K562 (cell line): Measurements from ENCODE around the gene SGCG. TPM values are rescaled to one million over a fixed set of nuclear protein-coding genes. Genes with fewer than 3 reads are reported as not detected.

Experiments
- ATAC-seq: fragments of 200-7000 bp; cut with Tn5 transposase; 3 replicates; pipeline ENCODE4 v1.9.1; 2020; ENCODE audit warnings: moderate library complexity
- Bru-seq: library from RNA; stranded (reverse); fragments of 400-500 nt; gene quantifications from one replicate; lab custom pipeline; 2021; lab: Mats Ljungman, UMichigan
- BruChase-seq, 2 experiments: library from RNA; stranded (reverse); fragments of 400-500 nt; gene quantifications; one replicate each; lab custom pipeline; 2021; lab: Mats Ljungman, UMichigan
- BruUV-seq: library from RNA; stranded (reverse); fragments of 400-500 nt; replicated peaks from 2 replicates; lab custom pipeline; 2021; lab: Mats Ljungman, UMichigan
- CTCF ChIA-PET: fragments of 300-600 bp; formaldehyde crosslinking; extraction: SDS; loops from one replicate; lab custom pipeline; 2021; ENCODE audit warnings: low intra/inter-chr PET ratio; lab: Yijun Ruan, JAX
- POLR2A ChIA-PET: fragments of 300-600, 350-650 bp; sonication (Branson Sonifier 250); formaldehyde crosslinking; extraction: SDS; loops from one replicate; lab custom pipeline; 2021; ENCODE audit warnings: antibody characterized with exemption, inconsistent platforms; lab: Yijun Ruan, JAX
- DNase-seq, 4 experiments: peaks; one replicate each; pipeline versions ENCODE4 v3.0.0 to v3.0.0-alpha.2; 2011 to 2018; ENCODE audit warnings: low spot score in 3 of 4, mixed read lengths in 3 of 4; ENCODE audit errors: extremely low read depth in 1 of 4
- FAIRE-seq: peaks from 2 replicates; lab custom pipeline; 2011; peaks lifted over from hg19 to GRCh38; lab: Jason Lieb, UNC
- H2AFZ ChIP-seq: 2 replicates; pipeline ENCODE4 v1.6.0; 2011; ENCODE audit warnings: low read depth, low read length, control low read depth, inconsistent platforms
- H3K27ac ChIP-seq: fragments of 200-600 bp; 3 replicates; pipeline ENCODE4 v1.8.0; 2011; ENCODE audit warnings: low read depth, mild to moderate bottlenecking, control low read depth, inconsistent platforms, low read length, moderate library complexity, mixed read lengths; ENCODE audit errors: extremely low read depth
- H3K27me3 ChIP-seq, 2 experiments: fragments of 300-600 bp in 1 of 2; 2 replicates in 1 of 2; 3 replicates in 1 of 2; pipeline versions ENCODE4 v1.6.0 to v1.8.0; 2011; ENCODE audit warnings: inconsistent platforms in 2 of 2, low read length in 2 of 2, mild to moderate bottlenecking in 1 of 2, mixed read lengths in 1 of 2, moderate library complexity in 1 of 2; ENCODE audit not compliant: control insufficient read depth in 2 of 2, insufficient read depth in 2 of 2
- H3K36me3 ChIP-seq: fragments of 300-600 bp; 3 replicates; pipeline ENCODE4 v1.8.0; 2011; ENCODE audit warnings: mild to moderate bottlenecking, low read length, inconsistent platforms; ENCODE audit not compliant: control insufficient read depth, insufficient read depth
- H3K4me1 ChIP-seq, 2 experiments: fragments of 200-600 bp in 1 of 2; replicated peaks in 1 of 2; 2 replicates in 1 of 2; 3 replicates in 1 of 2; pipeline versions ENCODE4 v1.5.1 to v1.8.0; 2011; ENCODE audit warnings: inconsistent platforms in 2 of 2, low read length in 2 of 2, mild to moderate bottlenecking in 1 of 2, mixed read lengths in 1 of 2, moderate library complexity in 1 of 2; ENCODE audit not compliant: control insufficient read depth in 2 of 2, insufficient read depth in 2 of 2
- H3K4me2 ChIP-seq: 2 replicates; pipeline ENCODE4 v1.6.1; 2011; ENCODE audit warnings: low read length, control low read depth, inconsistent platforms, mixed read lengths; ENCODE audit not compliant: insufficient read depth
- H3K4me3 ChIP-seq: fragments of 200-600 bp; sonication (generic), shearing (Covaris generic); 2 replicates; pipeline ENCODE4 v1.5.1; 2016; ENCODE audit warnings: control low read depth, inconsistent platforms
- H3K79me2 ChIP-seq: fragments of 200-600 bp; 3 replicates; pipeline ENCODE4 v1.8.0; 2011; ENCODE audit warnings: low read length, inconsistent platforms; ENCODE audit not compliant: control insufficient read depth, insufficient read depth
- H3K9ac ChIP-seq, 2 experiments: 2 replicates each; pipeline versions ENCODE4 v1.6.0 to v1.6.1; 2011; ENCODE audit warnings: low read depth in 2 of 2, low read length in 2 of 2, control low read depth in 1 of 2, inconsistent platforms in 1 of 2, mild to moderate bottlenecking in 1 of 2, mixed read lengths in 1 of 2; ENCODE audit not compliant: insufficient read depth in 1 of 2
- H3K9me1 ChIP-seq: one replicate; pipeline ENCODE4 v1.6.0; 2011; ENCODE audit warnings: inconsistent platforms, mild to moderate bottlenecking, low read length, moderate library complexity; ENCODE audit not compliant: control insufficient read depth, insufficient read depth
- H3K9me3 ChIP-seq: replicated peaks from 2 replicates; pipeline ENCODE4 v1.5.1; 2011; ENCODE audit warnings: low read depth, low read length, inconsistent platforms; ENCODE audit not compliant: control insufficient read depth, insufficient read depth
- H4K20me1 ChIP-seq: replicated peaks from 2 replicates; pipeline ENCODE4 v1.6.1; 2011; ENCODE audit warnings: low read length, inconsistent platforms, mixed read lengths; ENCODE audit not compliant: control insufficient read depth, insufficient read depth
- SMARCC2 ChIP-seq: fragments of 450-650 bp; IDR thresholded peaks from 2 replicates; pipeline ENCODE4 v1.6.1; 2017; ENCODE audit warnings: antibody characterized with exemption, moderate library complexity, mild to moderate bottlenecking, low read depth
- ZBTB11 ChIP-seq, 3 experiments: fragments of 200-800 bp in 1 of 3; fragments of 250-450 bp in 1 of 3; fragments of 450-650 bp in 1 of 3; sonication (Bioruptor Pico) in 1 of 3; sonication (Bioruptor generic) in 1 of 3; formaldehyde crosslinking in 1 of 3; IDR thresholded peaks; 2 replicates each; pipeline versions ENCODE4 v1.6.1 to v1.8.0; 2016 to 2022; ENCODE audit warnings: mild to moderate bottlenecking in 2 of 3, missing genetic modification characterization in 2 of 3, missing compliant biosample characterization in 1 of 3, moderate library complexity in 1 of 3
- WGBS: fragments of 100-300 bp; shearing (Covaris generic); methylation state at CpG from one replicate; pipeline ENCODE4 v1.1.6; 2016; ENCODE audit warnings: low coverage, mixed read lengths; ENCODE audit not compliant: insufficient coverage; ENCODE audit errors: missing lambda C conversion rate; 5-methylcytosine and 5-hydroxymethylcytosine counted together
- in situ Hi-C: fragments of 300-500 bp; cut with MboI; formaldehyde crosslinking; loops from 4 replicates; pipeline ENCODE4 v1.15.0; 2018; ENCODE audit warnings: inconsistent platforms, mixed read lengths
- intact Hi-C: fragments of 100-400 bp; cut with micrococcal nuclease; formaldehyde crosslinking; loops from 2 replicates; pipeline ENCODE4 v1.14.2; 2022
- long read RNA-seq, 3 experiments: library from polyadenylated mRNA in 2 of 3; library from RNA in 1 of 3; unstranded in 2 of 3; stranded (forward) in 1 of 3; transcript quantifications; one replicate each; pipeline ENCODE4 v2.0.0, GENCODE V29; 2019 to 2022
- polyA minus RNA-seq, 3 experiments: library from RNA; depleted of rRNA, polyadenylated mRNA; stranded (reverse); fragments of >200 nt; gene quantifications; 2 replicates each; pipeline ENCODE4 v1.2.3, GENCODE V29; 2011
- polyA plus RNA-seq, 8 experiments: library from polyadenylated mRNA; depleted of rRNA in 4 of 8; stranded (reverse) in 5 of 8; unstranded in 3 of 8; fragments of >200 nt; fragmentation: Nextera tagmentation in 2 of 8; fragmentation: Illumina TruSeq in 1 of 8; extraction: Ambion mirVana in 2 of 8; extraction: Trizol in 1 of 8; gene quantifications; 2 replicates each; pipeline versions ENCODE4 v1.2.1 to v1.2.3, GENCODE V29; 2011 to 2014; ENCODE audit warnings: inconsistent platforms in 1 of 8, missing spikeins in 1 of 8
- total RNA-seq, 7 experiments: library from RNA; depleted of rRNA in 6 of 7; stranded (reverse); fragments of >200 nt in 6 of 7; fragmentation: Illumina TruSeq in 2 of 7; extraction: Trizol in 2 of 7; gene quantifications; 2 replicates each; pipeline versions ENCODE4 v1.2.1 to v1.2.3, GENCODE V29; 2011 to 2021; ENCODE audit warnings: low replicate concordance in 1 of 7

The SGCG gene
- not detected in 2 replicates for total RNA-seq (2011; cell fraction: chromatin; rRNA removed; ENCODE audit: low replicate concordance)
- total RNA-seq (2011; cell fraction: nucleolus; rRNA removed), result not detected in 2 replicates
- not detected in 2 replicates for total RNA-seq (2011; cell fraction: nucleoplasm; rRNA removed)
- 0.09 and 0.45 TPM in 2 replicates for total RNA-seq (2014; rRNA removed)
- total RNA-seq (2014; rRNA removed; fragmentation: Illumina TruSeq; extraction: Trizol), result 0.29 and 0.36 TPM in 2 replicates
- 0.25 and 0.26 TPM in 2 replicates for total RNA-seq (2015; rRNA removed; fragmentation: Illumina TruSeq; extraction: Trizol)
- 0.29 and 0.35 TPM in 2 replicates for total RNA-seq (2021)
- 0.04 and 0.05 TPM in 2 replicates for polyA plus RNA-seq (2011; rRNA removed)
- polyA plus RNA-seq (2011; cell fraction: cytosol; rRNA removed), result 0.03 and 0.10 TPM in 2 replicates
- polyA plus RNA-seq (2011; cell fraction: nucleus; rRNA removed), result not detected in 2 replicates
- polyA plus RNA-seq (2012), result 0.61 and 19.1 TPM in 2 replicates
- 0.34 and 0.46 TPM in 2 replicates for polyA plus RNA-seq (2014; fragmentation: Illumina TruSeq; extraction: Trizol)
- polyA plus RNA-seq (2014; fragmentation: Nextera tagmentation; extraction: Ambion mirVana), result under 1 TPM; 0.30 to 0.34 TPM
- 0.44 and 0.61 TPM in 2 replicates for polyA plus RNA-seq (2014; rRNA removed)
- polyA minus RNA-seq (2011; rRNA and poly(A)+ RNA removed), result not detected in 2 replicates
- not detected in 2 replicates for polyA minus RNA-seq (2011; cell fraction: cytosol; rRNA and poly(A)+ RNA removed)
- not detected in 2 replicates for polyA minus RNA-seq (2011; cell fraction: nucleus; rRNA and poly(A)+ RNA removed)
- Bru-seq, nascent RNA, result percentile 13 among the genes with signal in this experiment
- percentile 31 among the genes with signal in this experiment for BruChase-seq, experiment 1, labeled RNA remaining after a 2-hour chase
- percentile 26 among the genes with signal in this experiment for BruChase-seq, experiment 2, labeled RNA remaining after a 6-hour chase
- long read RNA-seq, experiment 1, result 0 reads
- long read RNA-seq, experiment 2, result 0 reads
- long read RNA-seq, experiment 3, result 0 reads

- H3K27me3 ChIP-seq, result peaks cover 0 to 4% of the 10 kb centered on the region in 2 experiments; a peak in 3 of 5 replicates
- ChIA-PET CTCF (no interaction called here), POLR2A (no interaction called here)
- intact Hi-C loops (no loop called here), in situ Hi-C loops (no loop called here)
- no peak within 1 kb of the TSS for H3K4me3 ChIP-seq
- H4K20me1 ChIP-seq, result no peaks in the 10 kb centered on the region
- 13% methylated on average over 5 of the region's 6 CpGs for WGBS
- H3K4me2 ChIP-seq, result no peak within 1 kb of the TSS
- ATAC-seq (no peak), FAIRE-seq (no peak), DNase-seq (no peak)
- no TSS peak for BruUV-seq
- H3K27ac ChIP-seq, result no peak within 1 kb of the TSS
- no peaks in the 10 kb centered on the region for H3K4me1 ChIP-seq
- no peaks in the 10 kb centered on the region for H3K36me3 ChIP-seq
- no peak within 1 kb of the TSS for H2AFZ ChIP-seq
- no peak within 1 kb of the TSS for H3K9ac ChIP-seq
- no peaks in the 10 kb centered on the region for H3K79me2 ChIP-seq
- no peak for TF ChIP-seq ZBTB11 (CRISPR knock-in tag; IDR thresholded peaks at IDR 0.05)
- no peak for TF ChIP-seq SMARCC2
- H3K9me1 ChIP-seq, result no peaks in the 10 kb centered on the region
- H3K9me3 ChIP-seq, result no peaks in the 10 kb centered on the region
Measured at GRCh38 chr13:23180711-23181110, at the start of gene SGCG. Gene SGCG (plus strand): TSS chr13:23180979. CDS start chr13:23203695, 22,716 bp downstream.
